Measurements from ENCODE around the gene RPL41. TPM values are rescaled to one million over a fixed set of nuclear protein-coding genes. Genes with fewer than 3 reads are reported as not detected.

Gene RPL41
- total and polyA plus RNA-seq, 9 of the 15 experiments (the other 6 are each of a cell fraction or from before 2014, with no cell fraction given): 3,403 to 11,276 (median 5,604) TPM

GRCh38 chr12:56117778-56118687 is 1.6 kb downstream of the RPL41 start, which contains the start of gene ZC3H10 (continued):
- TF ChIP-seq GTF2B (IDR thresholded peaks at IDR 0.05; ENCODE audit: extremely low read depth, insufficient read length): peak; percentile 44
- no peak for TF ChIP-seq ZNF3 (CRISPR knock-in tag; IDR thresholded peaks at IDR 0.05)
- no peak for TF ChIP-seq ZNF316 (IDR thresholded peaks at IDR 0.05)
- no peak for TF ChIP-seq ATF6 (CRISPR knock-in tag; IDR thresholded peaks at IDR 0.05)
- peak; percentile 54 for TF ChIP-seq HMGN3 (IDR thresholded peaks at IDR 0.05; ENCODE audit: borderline replicate concordance, extremely low read depth, insufficient read length, low read depth, low read length)
- TF ChIP-seq MTF1 (CRISPR knock-in tag; IDR thresholded peaks at IDR 0.05; ENCODE audit: borderline replicate concordance): no peak
- peak; percentile 87 for TF ChIP-seq NBN (IDR thresholded peaks at IDR 0.05; ENCODE audit: low read depth)
- no peak for TF ChIP-seq CREB5 (CRISPR knock-in tag; IDR thresholded peaks at IDR 0.05)
- TF ChIP-seq COPS2 (conservative IDR thresholded peaks at IDR 0.05): no peak
- no peak for TF ChIP-seq RBM15 (IDR thresholded peaks at IDR 0.05; ENCODE audit: insufficient read depth, low read length)
- no peak for TF ChIP-seq ZNF347 (CRISPR knock-in tag; IDR thresholded peaks at IDR 0.05; ENCODE audit: low read depth)
- peak; percentile 99 for TF ChIP-seq SUPT5H (IDR thresholded peaks at IDR 0.05)
- peak; percentile 74; the same call in 1 of the 2 replicates for TF ChIP-seq ZNF431 (CRISPR knock-in tag; IDR thresholded peaks at IDR 0.05)
- TF ChIP-seq ELF4 (CRISPR knock-in tag; IDR thresholded peaks at IDR 0.05): peak; percentile 98
- TF ChIP-seq E2F5 (CRISPR knock-in tag; IDR thresholded peaks at IDR 0.05): peak; percentile 70; the same call in 1 of the 2 replicates
- TF ChIP-seq ZKSCAN3 (CRISPR knock-in tag; IDR thresholded peaks at IDR 0.05): no peak
- TF ChIP-seq SIN3A (IDR thresholded peaks at IDR 0.05; ENCODE audit: borderline replicate concordance in 2 of 2, control insufficient read depth in 1 of 2, low read depth in 2 of 2, low read length in 2 of 2): peak; percentile 82 to 95; a peak in 3 of 4 replicates
- TF ChIP-seq TRIM25 (IDR thresholded peaks at IDR 0.05; ENCODE audit: borderline replicate concordance): no peak
- peak; percentile 84 to 94; a peak in 3 of 4 replicates for TF ChIP-seq MAZ (CRISPR knock-in tag; conservative IDR thresholded peaks at IDR 0.05 in 1 of 2, IDR thresholded peaks at IDR 0.05 in 1 of 2)
- peak; percentile 35; the same call in 1 of the 2 replicates for TF ChIP-seq TCF3 (CRISPR knock-in tag; IDR thresholded peaks at IDR 0.05)

All from K562 (cell line).